Naive thymus-derived CD8-positive, alpha-beta T cell (primary cell): Measurements from ENCODE around the gene HS6ST2. TPM values are rescaled to one million over a fixed set of nuclear protein-coding genes. Genes with fewer than 3 reads are reported as not detected.

Experiments
- ATAC-seq, 2 donors: fragments of 150-1000 bp; cut with Tn5 transposase in 1 of 2; sonication (Bioruptor Pico), chemical (Tn5 transposase) in 1 of 2; 1 replicate in 1 of 2; 2 replicates in 1 of 2; pipeline ENCODE4 v1.10.0; 2021; ENCODE audit warnings: mild to moderate bottlenecking in 2 of 2, moderate library complexity in 2 of 2
- POLR2A ChIA-PET: fragments of 350-600 bp; sonication (Branson Sonifier 250); formaldehyde crosslinking; loops from one replicate; lab custom pipeline; 2021; ENCODE audit warnings: antibody characterized with exemption; lab: Charles Lee
- DNase-seq, 10 donors: peaks; one replicate each; pipeline versions ENCODE4 v3.0.0 to v3.0.0-alpha.2; 2020 to 2022
- H3K27ac Mint-ChIP-seq, 10 donors: one replicate each; pipeline ENCODE4 v1.8.0; 2020 to 2022; ENCODE audit warnings: mild to moderate bottlenecking in 10 of 10, mixed read lengths in 10 of 10, moderate library complexity in 4 of 10, inconsistent platforms in 1 of 10
- H3K27me3 Mint-ChIP-seq, 5 donors: one replicate each; pipeline ENCODE4 v1.8.0; 2021 to 2022; ENCODE audit warnings: mixed read lengths in 5 of 5
- H3K36me3 Mint-ChIP-seq, 3 donors: one replicate each; pipeline ENCODE4 v1.8.0; 2020 to 2022; ENCODE audit warnings: mixed read lengths in 3 of 3, mild to moderate bottlenecking in 2 of 3, inconsistent platforms in 1 of 3
- H3K4me1 Mint-ChIP-seq, 4 donors: one replicate each; pipeline ENCODE4 v1.8.0; 2021 to 2022; ENCODE audit warnings: mixed read lengths in 4 of 4
- H3K4me3 Mint-ChIP-seq, 10 donors: one replicate each; pipeline ENCODE4 v1.8.0; 2020 to 2022; ENCODE audit warnings: mild to moderate bottlenecking in 10 of 10, mixed read lengths in 10 of 10, moderate library complexity in 6 of 10, inconsistent platforms in 1 of 10
- H3K9me3 Mint-ChIP-seq, 9 donors: one replicate each; pipeline ENCODE4 v1.8.0; 2020 to 2022; ENCODE audit warnings: mixed read lengths in 9 of 9, mild to moderate bottlenecking in 3 of 9, inconsistent platforms in 1 of 9, moderate library complexity in 1 of 9
- polyA plus RNA-seq, 3 donors: library from polyadenylated mRNA; unstranded; fragments of 300-500 nt; fragmentation: Illumina TruSeq; gene quantifications; one replicate each; pipeline ENCODE4 v1.2.3, GENCODE V29; 2021
- total RNA-seq, 8 experiments: library from RNA in 2 of 8; stranded (reverse) in 2 of 8; gene quantifications; one replicate each; pipeline ENCODE4 v1.2.3 and lab custom pipeline; 2021 to 2026

Gene HS6ST2
- total and polyA plus RNA-seq, 5 experiments from 2014 or later, result not detected

DNA sequence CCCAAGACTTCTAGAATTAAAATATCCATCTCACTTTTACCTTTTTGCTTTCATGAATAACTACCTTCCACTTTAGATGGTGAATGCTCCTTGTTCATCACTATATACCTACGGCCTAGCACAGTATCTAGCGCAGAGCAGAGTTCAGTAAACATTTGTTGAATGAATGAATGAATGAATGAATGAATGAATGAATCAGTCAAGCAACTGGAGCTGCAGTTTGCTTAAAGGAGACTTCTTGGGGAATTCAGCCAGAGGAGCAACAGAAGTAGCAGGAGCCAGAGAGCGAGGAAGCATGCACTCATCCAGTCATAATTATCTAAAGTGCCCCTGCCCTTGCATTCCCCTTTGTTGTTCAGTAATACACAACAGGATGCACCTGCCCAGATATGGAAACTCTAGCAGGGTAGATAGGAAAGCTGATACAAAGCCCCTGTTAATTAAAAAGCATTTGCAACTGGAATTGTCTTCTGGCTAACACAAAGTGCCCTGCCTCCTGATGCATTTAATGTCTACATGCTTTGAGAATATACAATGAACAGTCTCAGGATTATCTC lies 366.6 kb downstream of the HS6ST2 start:
- POLR2A ChIA-PET, result no interaction called here
- H3K4me3 Mint-ChIP-seq, result no peak overlapping the region
- H3K4me1 Mint-ChIP-seq, result no peaks in the 10 kb centered on the region
- no peaks in the 10 kb centered on the region for H3K36me3 Mint-ChIP-seq
- H3K27ac Mint-ChIP-seq, result no peak overlapping the region
- H3K9me3 Mint-ChIP-seq, result no peaks in the 10 kb centered on the region
- DNase-seq, result no peak
- H3K27me3 Mint-ChIP-seq, result no peaks in the 10 kb centered on the region
- ATAC-seq, result no peak

DNA sequence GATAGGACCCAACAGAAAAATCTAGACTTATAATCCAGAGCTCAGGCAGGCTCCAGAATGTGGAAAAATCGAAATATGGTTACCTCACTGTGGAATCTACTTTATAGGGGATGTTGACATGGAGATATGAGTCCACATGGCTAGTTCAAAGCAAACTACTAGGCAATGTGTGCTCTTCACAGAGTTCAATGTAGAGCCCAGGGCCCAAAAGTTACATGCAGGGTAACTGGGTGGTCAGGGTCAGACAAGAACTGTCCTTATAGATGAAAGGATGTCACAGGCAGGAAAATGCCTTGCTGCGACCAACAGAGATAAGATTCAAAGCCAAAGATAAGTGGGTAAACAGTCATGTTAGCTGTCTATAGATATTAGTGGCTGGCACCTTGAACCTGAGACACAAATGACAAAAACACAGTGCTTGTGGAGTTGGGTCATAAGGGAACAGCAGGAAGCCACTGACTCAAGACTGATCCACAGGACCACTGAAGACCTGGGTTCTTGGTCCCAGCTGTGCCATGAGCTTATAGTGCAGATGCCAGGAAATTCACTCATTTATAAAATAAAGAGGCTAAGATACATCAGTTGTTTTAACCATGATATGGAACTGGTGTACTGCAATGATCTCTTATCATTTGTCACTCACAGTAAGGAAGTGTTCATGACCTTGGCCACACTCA lies 367.9 kb downstream of the HS6ST2 start:
- no peak for ATAC-seq

DNA sequence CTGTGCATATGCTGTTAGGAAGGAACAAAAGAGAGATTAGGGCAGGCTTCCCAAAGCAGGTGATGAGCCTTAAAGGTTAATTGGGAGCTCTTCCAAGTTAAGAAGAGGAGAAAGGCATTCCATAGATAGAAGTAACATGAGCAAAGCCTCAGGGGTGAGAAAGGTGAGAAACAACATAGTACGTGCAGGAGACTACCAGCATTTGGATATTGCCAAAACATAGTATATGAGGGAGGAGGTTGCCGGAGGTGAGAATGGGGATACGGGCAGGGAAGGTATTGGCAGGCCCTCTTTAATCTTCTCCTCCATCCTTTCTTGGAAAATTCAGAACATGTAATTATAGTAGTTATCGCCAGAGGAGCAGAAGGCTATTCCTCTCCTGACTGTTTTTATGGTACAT lies 373.5 kb downstream of the HS6ST2 start:
- Mint-ChIP-seq H3K27ac (peak overlapping the region in 1 of 10 donors; percentile 81), H3K27me3 (peaks cover 0 to 12% (median 0%) of the 10 kb centered on the region in 5 donors), H3K4me1 (peaks cover 0 to 1% (median 0%) of the 10 kb centered on the region in 4 donors), H3K4me3 (no peak overlapping the region), H3K36me3 (no peaks in the 10 kb centered on the region), H3K9me3 (no peaks in the 10 kb centered on the region)
- ATAC-seq (no peak), DNase-seq (no peak)
- POLR2A ChIA-PET, result no interaction called here

More for the DNA sequence above, 367.9 kb downstream of the HS6ST2 start:
- Mint-ChIP-seq H3K36me3 (no peaks in the 10 kb centered on the region), H3K27me3 (no peaks in the 10 kb centered on the region), H3K4me1 (no peaks in the 10 kb centered on the region), H3K9me3 (no peaks in the 10 kb centered on the region), H3K4me3 (no peak overlapping the region), H3K27ac (no peak overlapping the region)
- no peak for DNase-seq
- POLR2A ChIA-PET, result no interaction called here

DNA sequence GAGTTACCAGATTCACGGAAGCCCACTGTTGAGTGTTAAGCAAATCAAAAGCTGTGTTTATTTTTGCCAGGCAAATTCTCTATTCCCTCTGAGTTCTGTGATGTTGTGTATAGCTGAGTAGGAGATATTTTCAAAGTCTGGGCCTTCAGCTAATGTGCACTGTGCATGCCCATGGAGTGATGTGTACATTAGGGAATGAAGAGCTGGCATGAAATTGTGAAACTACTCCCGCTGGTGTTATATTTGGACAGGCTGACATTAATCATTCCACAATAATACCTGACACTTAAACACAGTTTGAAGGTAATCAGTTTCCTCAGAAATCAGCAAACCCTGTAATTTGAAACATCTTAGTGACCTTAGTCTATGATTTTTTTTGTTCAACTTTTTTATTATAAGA lies 381.5 kb downstream of the HS6ST2 start:
- Mint-ChIP-seq H3K4me3 (no peak overlapping the region), H3K9me3 (no peaks in the 10 kb centered on the region), H3K27me3 (peaks cover 0 to 6% (median 1%) of the 10 kb centered on the region in 5 donors), H3K27ac (no peak overlapping the region), H3K36me3 (no peaks in the 10 kb centered on the region), H3K4me1 (peaks cover 0 to 1% (median 0%) of the 10 kb centered on the region in 4 donors)
- ATAC-seq, result no peak
- POLR2A ChIA-PET, result no interaction called here
- no peak for DNase-seq

Other genes with a start within 250 kb of the HS6ST2 start
- not detected for gene USP26, start 138.5 kb upstream of the HS6ST2 start, total RNA-seq
- not detected for gene USP26, start 138.5 kb upstream of the HS6ST2 start, polyA plus RNA-seq